ENCODE data around the gene KPNA4.
"Not testable (repeated sequence)": the region's sequence is repeated elsewhere in the genome, so short reads cannot be mapped to it uniquely, and the experiment has no call there.

The KPNA4 gene, protein sequence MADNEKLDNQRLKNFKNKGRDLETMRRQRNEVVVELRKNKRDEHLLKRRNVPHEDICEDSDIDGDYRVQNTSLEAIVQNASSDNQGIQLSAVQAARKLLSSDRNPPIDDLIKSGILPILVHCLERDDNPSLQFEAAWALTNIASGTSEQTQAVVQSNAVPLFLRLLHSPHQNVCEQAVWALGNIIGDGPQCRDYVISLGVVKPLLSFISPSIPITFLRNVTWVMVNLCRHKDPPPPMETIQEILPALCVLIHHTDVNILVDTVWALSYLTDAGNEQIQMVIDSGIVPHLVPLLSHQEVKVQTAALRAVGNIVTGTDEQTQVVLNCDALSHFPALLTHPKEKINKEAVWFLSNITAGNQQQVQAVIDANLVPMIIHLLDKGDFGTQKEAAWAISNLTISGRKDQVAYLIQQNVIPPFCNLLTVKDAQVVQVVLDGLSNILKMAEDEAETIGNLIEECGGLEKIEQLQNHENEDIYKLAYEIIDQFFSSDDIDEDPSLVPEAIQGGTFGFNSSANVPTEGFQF

GRCh38 chr3:160565442-160566403 lies at the start of gene KPNA4:
Gene KPNA4, minus strand, starts transcription at chr3:160565571. Its CDS starts 289 bp downstream, at chr3:160565282.
- DNase-seq, result peak; percentile 97

GRCh38 chr3:160613661-160614060 lies 48.3 kb upstream of the KPNA4 start:
- DNase-seq, result no peak

DNA sequence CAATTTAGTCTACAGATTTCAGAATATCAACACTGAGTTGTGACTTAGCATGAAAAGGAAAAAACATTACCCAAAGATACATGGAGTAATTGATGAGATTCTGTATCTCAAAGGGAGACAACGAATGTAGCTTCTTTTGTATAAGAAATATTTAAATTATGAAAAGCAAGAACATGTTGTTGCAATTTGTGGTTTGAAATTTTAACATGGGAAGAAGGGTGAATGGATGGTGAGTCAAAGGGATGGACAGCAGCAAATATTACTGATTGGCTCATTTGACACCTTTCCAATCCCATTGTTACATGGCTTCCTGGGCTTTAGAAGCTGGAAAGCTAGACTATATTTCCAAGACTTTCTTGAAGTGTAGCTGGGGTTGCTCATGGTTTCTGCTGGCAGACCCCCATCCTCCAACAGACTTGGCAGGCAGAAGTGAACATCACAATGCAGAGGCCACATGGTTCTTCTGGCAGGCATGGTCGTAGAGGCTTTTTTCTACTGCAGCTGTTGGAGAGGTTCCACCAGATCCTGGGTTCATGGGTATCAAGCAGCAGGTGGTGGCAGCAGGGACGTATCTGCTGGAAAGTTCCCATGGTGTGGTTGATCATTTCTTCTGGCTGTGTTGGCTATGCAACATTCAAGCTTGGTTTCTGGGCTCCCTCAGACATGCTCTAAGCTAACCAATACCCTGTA lies 47.2 kb upstream of the KPNA4 start:
- DNase-seq, result no peak

DNA sequence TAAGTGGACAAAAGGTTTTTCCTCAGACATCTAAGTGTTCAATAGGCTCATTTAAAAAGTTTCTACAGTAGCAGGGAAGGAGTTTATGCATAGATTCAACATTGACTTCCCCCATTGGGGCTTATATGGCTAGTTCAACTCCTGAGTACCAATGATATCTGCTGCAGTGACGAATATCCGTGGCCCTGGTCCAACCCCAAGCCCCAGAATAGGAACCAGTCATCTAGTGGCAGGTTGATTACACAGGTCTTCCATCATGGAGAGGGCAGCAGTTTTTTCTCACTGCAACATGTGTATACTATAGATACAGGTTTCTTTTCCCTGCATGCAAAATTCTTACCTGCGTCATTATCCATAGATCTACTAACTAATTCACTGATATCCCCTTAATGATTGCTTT lies 45.8 kb upstream of the KPNA4 start:
- no peak for DNase-seq

- DNase-seq, result no peak
Observed at GRCh38 chr3:160608870-160609269, 43.5 kb upstream of the KPNA4 start.

DNA sequence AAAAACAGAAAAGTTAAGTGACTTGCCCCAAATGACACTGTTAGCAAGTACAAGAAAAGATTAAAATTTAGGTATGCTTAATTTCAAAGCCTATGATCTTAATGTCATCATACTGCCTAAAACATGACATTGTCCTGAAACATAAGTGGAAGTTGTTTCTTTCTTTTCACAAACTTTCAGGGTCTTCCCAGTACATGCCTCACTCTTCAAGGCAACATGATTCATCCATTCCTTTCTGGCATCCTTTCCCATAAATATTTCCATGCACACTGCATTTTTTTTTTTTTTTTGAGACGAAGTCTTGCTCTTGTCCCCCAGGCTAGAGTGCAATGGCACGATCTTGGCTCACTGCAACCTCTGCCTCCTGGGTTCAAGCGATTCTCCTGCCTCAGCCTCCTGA lies 42.5 kb upstream of the KPNA4 start:
- DNase-seq, result no peak

- no peak for DNase-seq
Observed at GRCh38 chr3:160605315-160605714, 39.9 kb upstream of the KPNA4 start.

DNA sequence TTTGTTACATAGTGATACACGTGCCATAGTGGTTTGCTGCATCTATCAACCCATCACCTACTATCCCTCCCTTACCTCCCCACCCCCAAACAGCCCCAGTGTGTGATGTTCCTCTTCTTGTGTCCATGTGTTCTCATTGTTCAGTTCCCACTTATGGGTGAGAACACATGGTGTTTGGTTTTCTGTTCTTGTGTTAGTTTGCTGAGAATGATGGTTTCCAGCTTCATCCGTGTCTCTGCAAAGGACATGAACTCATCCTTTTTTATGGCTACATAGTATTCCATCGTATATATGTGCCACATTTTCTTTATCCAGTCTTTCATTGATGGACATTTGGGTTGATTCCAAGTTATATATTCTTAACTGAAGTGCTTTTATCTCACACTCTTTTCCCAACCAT lies 38.5 kb upstream of the KPNA4 start:
- not testable (repeated sequence) for DNase-seq

DNA sequence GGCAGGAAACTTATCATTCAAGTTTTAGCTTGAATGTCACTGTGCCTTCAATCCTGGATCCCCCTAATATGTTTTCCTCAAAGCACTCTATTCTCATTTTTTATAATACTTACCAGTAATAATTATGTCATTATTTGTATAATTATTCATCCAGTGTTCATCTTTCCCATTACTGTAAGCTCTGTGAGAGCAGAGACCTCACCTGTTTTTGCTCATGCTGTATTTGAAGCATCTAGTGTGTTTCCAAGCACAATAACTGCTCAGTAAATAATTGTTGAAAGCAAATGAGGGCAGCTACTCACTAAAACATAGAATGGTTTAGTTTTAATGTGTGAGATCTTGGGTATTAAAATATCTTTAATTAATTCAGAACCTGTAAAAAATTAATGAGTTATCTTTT lies 36.9 kb upstream of the KPNA4 start:
- no peak for DNase-seq

DNA sequence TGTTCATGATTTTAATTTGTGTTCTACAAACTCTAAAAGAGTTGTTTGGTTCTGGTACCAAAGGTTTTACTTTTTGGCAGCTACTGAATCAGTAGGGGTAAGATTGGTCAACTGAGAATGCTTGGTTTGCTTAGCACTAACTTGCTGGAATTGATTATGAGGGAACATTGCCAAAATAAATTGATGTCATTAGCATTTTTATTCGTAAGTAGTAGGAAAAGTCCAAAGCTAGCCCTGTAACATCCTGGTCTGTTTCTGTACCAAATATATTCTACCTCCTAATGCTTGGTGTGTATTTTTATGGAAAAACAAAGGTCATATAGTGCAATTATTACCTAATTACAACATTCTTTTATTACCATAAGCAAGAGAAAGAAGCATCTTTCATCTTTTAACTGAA lies 35.9 kb upstream of the KPNA4 start:
- DNase-seq, result no peak

- DNase-seq, result no peak
Observed at GRCh38 chr3:160598865-160599264, 33.5 kb upstream of the KPNA4 start.

GRCh38 chr3:160588023-160588422 lies 22.7 kb upstream of the KPNA4 start:
- no peak for DNase-seq

DNA sequence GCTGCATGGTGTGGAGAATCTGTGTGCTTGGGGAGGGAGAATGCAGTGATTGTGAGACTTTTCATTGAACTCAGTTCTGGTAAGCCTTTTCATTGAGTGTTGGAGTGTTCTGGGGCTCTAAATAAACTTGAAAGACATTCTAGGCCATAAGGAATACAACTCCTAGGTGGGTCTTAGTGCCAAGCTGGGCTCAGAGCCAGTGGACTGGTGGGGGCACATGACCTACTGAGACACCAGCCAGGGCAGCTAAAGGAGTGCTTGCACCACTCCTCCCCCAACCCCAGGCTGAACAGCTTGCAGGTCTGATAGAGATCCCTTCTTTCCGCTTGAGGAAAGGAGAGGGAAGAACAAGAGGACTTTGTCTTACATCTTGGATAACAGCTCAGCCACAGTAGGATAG lies 21.7 kb upstream of the KPNA4 start:
- DNase-seq, result no peak

DNA sequence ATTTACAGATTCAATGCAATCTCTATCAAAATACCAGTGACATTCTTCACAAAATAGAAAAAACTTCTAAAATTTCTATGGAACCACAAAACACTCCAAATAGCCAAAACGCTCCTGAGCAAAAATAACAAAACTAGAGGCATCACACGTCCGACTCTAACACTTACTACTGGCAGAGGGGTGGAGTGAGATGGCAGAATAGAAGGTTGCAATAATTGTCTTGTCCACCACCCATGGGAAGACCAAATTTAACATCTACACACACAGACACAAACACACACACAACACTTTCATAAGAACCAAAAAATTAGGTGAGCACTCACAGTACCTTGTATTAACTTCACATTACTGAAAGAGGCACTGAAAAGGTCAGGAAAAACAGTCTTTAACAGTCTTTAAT lies 21.3 kb upstream of the KPNA4 start:
- no peak for DNase-seq

- DNase-seq, result no peak
Observed at GRCh38 chr3:160583451-160583850, 18.1 kb upstream of the KPNA4 start.

GRCh38 chr3:160580938-160581337 lies 15.6 kb upstream of the KPNA4 start:
- DNase-seq, result no peak

- no peak for DNase-seq
Observed at GRCh38 chr3:160577556-160578195, 12.3 kb upstream of the KPNA4 start.

GRCh38 chr3:160577093-160577492 lies 11.7 kb upstream of the KPNA4 start:
- no peak for DNase-seq

- no peak for DNase-seq
Observed at GRCh38 chr3:160576621-160577020, 11.2 kb upstream of the KPNA4 start.

GRCh38 chr3:160575589-160575988 lies 10.2 kb upstream of the KPNA4 start:
- no peak for DNase-seq

DNA sequence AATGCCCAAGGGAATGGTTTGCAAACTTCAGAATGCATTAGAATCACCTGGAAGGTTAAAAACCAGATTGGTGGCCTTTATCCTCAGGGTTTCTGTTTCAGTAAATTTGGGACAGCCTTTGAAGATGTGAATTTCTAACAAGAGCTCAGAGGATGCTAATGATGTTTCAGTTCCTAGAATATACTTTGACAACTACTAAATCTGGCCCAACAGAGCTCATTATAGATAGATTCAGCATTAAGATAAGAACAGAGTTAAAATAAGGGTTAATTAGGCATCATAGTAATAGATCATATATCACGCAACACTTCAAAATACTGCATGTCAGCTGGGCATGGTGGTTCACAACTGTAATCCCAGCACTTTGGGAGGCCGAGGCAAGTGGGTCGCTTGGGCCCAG lies 9.3 kb upstream of the KPNA4 start:
- no peak for DNase-seq

DNA sequence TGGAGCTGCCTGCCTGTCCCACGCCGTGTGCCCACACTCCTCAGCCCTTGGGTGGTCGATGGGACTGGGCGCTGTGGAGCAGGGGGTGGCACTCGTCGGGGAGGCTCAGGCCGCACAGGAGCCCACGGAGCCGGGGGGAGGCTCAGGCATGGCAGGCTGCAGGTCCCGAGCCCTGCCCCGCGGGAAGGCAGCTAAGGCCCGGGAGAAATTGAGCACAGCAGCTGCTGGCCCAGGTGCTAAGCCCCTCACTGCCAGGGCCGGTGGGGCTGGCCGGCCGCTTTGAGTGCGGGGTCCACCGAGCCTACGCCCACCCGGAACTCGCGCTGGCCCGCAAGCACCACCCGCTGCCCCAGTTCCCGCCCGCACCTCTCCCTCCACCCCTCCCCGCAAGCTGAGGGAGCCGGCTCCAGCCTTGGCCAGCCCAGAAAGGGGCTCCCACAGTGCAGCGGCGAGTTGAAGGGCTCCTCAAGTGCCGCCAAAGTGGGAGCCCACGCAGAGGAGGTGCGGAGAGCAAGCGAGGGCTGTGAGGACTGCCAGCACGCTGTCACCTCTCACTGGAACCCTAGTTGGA lies 8.7 kb upstream of the KPNA4 start:
- DNase-seq, result not testable (repeated sequence)

Data from activated naive CD4-positive, alpha-beta T cell treated with anti-CD3 and anti-CD28 coated beads, Interleukin-2, amount 50 U/mL, for 16 hours (primary cell).